A172 (cell line): ENCODE results near the gene ERP29. TPM values are rescaled to one million over a fixed set of nuclear protein-coding genes. Genes with fewer than 3 reads are reported as not detected.
"Not testable (repeated sequence)": the region's sequence is repeated elsewhere in the genome, so short reads cannot be mapped to it uniquely, and the experiment has no call there.

Experiments
- DNase-seq: peaks from one replicate; pipeline ENCODE4 v3.0.0-alpha.2; 2015; ENCODE audit warnings: low spot score
- total RNA-seq: library from RNA; depleted of rRNA; stranded (reverse); fragments of >200 nt; shearing (Covaris generic); gene quantifications from 2 replicates; pipeline ENCODE4 v1.2.3, GENCODE V29; 2014; rRNA removed

The ERP29 gene
- total RNA-seq, 1 experiment from 2014 or later, result 80.8 TPM

DNA sequence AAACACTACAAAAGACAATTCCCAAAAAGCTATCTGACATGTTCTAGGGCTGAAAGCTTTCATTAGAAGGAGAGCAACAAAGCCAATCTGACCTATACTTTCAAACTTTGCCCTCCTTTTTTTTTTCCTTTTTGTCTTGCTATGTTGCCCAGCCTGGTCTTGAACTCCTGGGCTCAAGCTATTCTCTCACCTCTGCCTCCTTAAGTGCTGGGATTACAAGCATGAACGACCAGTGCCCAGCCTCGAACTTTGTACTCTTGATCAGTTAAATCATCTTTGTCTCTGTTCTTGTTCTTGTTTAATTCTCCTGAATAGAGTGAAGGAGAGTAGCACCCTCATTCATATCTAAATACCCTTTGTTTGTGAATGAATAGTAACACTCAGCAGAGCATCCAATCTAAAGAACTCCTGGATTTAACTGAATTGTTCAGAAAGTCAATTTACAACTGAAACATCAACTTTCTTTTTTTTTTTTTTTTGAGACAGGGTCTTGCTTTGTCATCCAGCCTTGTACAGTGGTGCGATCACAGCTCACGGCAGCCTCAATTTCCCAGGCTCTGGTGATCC, 22.1 kb downstream of the ERP29 start:
- DNase-seq, result no peak

DNA sequence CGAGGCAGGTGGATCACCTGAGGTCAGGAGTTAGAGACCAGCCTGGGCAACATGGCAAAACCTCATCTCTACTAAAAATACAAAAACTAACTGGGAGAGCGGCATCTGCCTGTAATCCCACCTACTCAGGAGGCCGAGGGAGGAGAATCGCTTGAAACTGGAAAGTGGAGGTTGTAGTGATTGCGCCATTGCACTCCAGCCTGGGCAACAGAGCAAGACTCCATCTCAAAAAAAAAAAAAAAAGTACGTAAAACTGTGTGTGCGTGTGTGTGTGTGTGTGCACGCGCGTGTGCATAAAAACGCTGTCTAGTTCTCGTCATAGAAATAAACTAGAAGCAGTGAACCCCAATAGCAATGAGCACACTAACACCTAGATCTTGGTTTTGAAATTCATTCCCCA, 23.4 kb downstream of the ERP29 start:
- not testable (repeated sequence) for DNase-seq

DNA sequence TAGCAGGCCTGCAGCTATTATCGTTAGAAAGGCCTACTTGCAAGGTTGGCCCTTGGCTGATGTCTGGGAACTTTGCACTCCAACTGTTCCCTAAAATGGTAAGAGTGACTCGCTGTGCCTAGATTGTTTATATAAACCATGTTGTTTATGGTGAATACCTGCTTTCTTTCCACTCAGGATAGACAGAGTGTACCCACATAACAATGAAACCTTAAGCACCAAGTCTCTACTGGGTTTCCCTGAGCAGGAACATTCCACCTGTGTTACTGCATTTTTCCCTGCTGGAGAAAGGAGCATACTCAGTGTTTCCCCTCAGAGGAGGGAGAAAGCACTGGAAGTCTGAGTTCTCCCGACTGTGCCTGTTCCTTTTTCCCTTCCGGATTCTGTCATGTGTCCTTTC, 32.8 kb downstream of the ERP29 start:
- no peak for DNase-seq

DNA sequence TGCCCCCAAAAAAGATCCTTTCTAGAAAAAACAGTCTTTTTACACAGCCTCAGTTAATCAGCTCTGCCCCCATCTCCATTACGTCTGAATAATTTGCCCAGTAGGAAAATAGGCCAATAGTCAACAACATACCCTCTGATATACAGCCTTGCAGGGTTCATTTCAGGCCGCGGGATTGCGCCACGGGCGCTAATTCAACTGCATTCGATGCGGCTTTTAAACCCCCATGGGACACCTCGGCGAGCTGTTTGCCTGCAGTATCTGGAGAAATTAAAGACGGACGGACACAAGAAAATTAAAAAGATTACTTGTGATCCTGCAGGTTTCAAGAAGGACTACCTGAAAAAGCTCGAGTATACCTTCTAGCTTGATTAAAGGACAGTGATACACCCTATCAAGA, 36.1 kb downstream of the ERP29 start:
- no peak for DNase-seq

DNA sequence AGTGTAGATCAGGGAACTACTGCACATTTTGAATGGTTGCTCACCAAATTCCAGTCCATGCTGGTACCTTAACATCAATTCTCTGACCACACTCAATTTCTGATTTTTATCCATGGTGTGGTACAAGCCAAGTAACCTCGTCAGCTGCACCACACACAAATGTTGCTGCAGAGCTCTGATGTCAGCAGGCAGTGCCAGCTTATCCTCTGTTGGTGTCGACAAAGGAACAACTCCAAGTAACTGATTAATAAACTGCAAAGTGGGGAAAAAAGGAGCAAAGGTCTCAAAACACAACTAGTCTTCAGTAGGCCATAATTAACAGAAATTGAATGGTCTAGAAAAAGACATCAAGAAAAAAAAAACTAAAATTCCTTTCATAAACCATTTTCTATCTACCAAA, 47.9 kb downstream of the ERP29 start:
- DNase-seq, result no peak

DNA sequence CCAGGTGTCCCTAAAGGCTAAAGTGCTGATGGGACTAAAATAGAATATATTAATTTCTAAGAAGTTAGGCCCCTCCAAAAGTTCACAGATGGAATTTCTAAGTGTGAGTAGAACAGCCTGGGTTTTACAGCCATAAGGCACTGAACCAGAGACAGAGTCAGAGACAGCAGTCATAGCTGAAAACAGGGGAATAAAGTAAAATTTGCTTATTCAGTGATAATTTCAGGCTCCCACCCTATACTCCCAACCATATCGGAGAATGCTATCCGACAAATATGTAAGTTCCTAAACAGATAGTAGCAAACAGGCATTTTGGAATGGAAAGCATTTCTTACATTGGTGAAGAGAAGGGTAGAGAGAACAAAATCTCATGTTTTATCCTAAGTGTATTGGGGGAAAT, 50.0 kb downstream of the ERP29 start:
- no peak for DNase-seq

DNA sequence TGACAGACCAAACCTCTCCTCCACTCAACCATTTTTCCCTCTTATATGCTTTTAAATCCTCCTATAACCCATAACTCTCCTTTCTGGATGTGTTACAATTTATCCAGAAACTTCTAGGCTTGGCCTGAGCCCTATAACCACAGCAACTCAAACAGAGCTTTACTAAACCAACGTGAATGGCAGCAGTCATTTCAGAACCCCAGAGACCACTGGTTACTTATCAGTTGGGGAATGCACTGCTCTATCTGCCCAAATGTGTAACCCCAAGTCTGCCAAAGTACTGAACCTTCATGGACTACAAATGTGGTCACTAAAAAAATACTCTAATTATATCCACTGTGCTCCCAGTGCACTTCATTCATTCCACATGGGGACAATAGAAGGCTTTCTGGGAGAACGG, 53.3 kb downstream of the ERP29 start:
- DNase-seq, result no peak

Other genes starting within 250 kb of the ERP29 start
- gene ALDH2, start 246.5 kb upstream of the ERP29 start, total RNA-seq, result not detected in 2 replicates
- 42.6 and 43.8 TPM in 2 replicates for gene MAPKAPK5, start 171.2 kb upstream of the ERP29 start, total RNA-seq
- gene TMEM116, start 261 bp upstream of the ERP29 start, total RNA-seq, result 22.1 and 24.4 TPM in 2 replicates
- gene NAA25, start 95.4 kb downstream of the ERP29 start, total RNA-seq, result 22.5 and 25.0 TPM in 2 replicates
- gene TRAFD1, start 112.1 kb downstream of the ERP29 start, total RNA-seq, result 30.9 and 31.9 TPM in 2 replicates